ENCODE data around the gene TOB1.

DNA sequence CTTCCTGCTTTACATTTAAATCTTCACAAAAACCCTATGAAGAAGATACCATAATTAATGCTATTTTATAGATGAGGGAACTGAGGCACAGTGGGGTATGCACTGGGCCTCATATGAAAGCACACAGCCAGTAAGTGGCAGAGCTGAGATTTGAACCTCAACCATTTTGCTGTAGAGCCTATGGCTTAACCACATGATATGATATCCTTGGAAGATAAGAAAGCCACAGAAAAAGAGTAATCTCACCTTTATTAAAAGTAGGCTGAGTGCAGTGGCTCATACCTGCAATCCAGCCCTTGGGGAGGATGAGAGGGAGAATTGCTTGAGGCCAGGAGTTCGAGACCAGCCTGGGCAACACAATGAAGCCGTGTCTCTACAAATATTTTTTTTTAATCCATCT lies 15.0 kb upstream of the TOB1 start:
- TF ChIP-seq POLR2A (IDR thresholded peaks at IDR 0.05) (no peak), POLR2AphosphoS5 (IDR thresholded peaks at IDR 0.05) (no peak), EP300 (IDR thresholded peaks at IDR 0.05) (no peak)
- TF ChIP-seq, protein P1, sequence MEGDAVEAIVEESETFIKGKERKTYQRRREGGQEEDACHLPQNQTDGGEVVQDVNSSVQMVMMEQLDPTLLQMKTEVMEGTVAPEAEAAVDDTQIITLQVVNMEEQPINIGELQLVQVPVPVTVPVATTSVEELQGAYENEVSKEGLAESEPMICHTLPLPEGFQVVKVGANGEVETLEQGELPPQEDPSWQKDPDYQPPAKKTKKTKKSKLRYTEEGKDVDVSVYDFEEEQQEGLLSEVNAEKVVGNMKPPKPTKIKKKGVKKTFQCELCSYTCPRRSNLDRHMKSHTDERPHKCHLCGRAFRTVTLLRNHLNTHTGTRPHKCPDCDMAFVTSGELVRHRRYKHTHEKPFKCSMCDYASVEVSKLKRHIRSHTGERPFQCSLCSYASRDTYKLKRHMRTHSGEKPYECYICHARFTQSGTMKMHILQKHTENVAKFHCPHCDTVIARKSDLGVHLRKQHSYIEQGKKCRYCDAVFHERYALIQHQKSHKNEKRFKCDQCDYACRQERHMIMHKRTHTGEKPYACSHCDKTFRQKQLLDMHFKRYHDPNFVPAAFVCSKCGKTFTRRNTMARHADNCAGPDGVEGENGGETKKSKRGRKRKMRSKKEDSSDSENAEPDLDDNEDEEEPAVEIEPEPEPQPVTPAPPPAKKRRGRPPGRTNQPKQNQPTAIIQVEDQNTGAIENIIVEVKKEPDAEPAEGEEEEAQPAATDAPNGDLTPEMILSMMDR (IDR thresholded peaks at IDR 0.05), result no peak
